Measurements from ENCODE around the gene SAMD4B. TPM values are rescaled to one million over a fixed set of nuclear protein-coding genes. Genes with fewer than 3 reads are reported as not detected.

Gene SAMD4B
- total RNA-seq, 1 experiment from 2014 or later: 37.0 TPM

DNA sequence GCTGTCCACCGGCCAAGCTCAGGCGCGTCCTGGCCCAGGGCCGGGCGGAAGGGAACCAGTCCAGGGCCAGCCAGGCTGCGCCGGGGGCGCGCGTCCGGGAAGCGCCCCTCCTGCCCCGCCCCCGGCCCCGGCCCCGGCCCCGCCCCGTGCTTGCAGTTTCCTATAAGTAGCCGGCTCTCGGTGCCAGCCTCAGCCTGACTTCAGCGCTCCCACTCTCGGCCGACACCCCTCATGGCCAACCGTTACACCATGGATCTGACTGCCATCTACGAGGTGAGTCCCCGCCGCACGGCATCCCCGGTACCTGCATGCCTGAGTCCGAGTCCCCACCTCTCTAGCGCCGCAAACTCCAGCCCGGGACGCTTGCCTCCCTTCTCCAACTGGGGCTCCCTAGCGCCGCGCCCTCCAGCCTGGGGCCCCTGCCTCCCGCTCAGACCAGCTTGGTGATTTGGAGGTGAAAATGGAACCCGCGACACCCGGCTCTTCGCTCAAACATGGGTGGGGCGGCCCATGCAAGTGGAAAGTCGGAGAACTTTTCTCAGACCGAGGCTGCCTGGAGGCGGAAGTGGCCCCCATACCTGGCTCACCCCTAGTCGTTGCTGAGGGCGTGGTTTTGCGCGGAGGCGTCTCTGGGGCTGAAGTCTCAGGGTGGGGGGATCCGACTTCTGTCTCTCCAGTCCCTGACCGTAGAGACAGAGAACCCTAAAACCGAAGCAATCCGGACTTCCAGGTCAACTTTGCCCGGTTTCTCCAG lies 64.6 kb downstream of the SAMD4B start, which contains the start of gene ZFP36:
Gene ZFP36 (plus strand): TSS at position 192 of the 754 bp plus-strand sequence. CDS start 58 bp downstream, at position 250.
- peaks cover 21% of the 10 kb centered on the region for H3K36me3 ChIP-seq
- no peaks in the 10 kb centered on the region for H3K27me3 ChIP-seq
- peak within 1 kb of the TSS; percentile 88 for H3K4me3 ChIP-seq
- no peaks in the 10 kb centered on the region for H3K9me3 ChIP-seq
- peak; percentile 85 for DNase-seq

- no peaks in the 10 kb centered on the region for H3K9me3 ChIP-seq
- peak overlapping the region; percentile 88 for H3K4me3 ChIP-seq
- peaks cover 21% of the 10 kb centered on the region for H3K36me3 ChIP-seq
- no peaks in the 10 kb centered on the region for H3K27me3 ChIP-seq
- DNase-seq: no peak
These were observed 65.1 kb downstream of the SAMD4B start for GRCh38 chr19:39407410-39407659.

DNA sequence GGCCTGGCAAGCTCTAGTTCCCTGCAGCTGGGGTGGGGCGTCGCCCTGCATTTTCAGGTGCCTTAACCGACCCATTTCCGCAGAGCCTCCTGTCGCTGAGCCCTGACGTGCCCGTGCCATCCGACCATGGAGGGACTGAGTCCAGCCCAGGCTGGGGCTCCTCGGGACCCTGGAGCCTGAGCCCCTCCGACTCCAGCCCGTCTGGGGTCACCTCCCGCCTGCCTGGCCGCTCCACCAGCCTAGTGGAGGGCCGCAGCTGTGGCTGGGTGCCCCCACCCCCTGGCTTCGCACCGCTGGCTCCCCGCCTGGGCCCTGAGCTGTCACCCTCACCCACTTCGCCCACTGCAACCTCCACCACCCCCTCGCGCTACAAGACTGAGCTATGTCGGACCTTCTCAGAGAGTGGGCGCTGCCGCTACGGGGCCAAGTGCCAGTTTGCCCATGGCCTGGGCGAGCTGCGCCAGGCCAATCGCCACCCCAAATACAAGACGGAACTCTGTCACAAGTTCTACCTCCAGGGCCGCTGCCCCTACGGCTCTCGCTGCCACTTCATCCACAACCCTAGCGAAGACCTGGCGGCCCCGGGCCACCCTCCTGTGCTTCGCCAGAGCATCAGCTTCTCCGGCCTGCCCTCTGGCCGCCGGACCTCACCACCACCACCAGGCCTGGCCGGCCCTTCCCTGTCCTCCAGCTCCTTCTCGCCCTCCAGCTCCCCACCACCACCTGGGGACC lies 65.6 kb downstream of the SAMD4B start:
- Histone ChIP-seq H3K4me3 (peak overlapping the region; percentile 88), H3K27me3 (no peaks in the 10 kb centered on the region), H3K36me3 (peaks cover 21% of the 10 kb centered on the region), H3K9me3 (no peaks in the 10 kb centered on the region)
- peak; percentile 30 for DNase-seq

- H3K36me3 ChIP-seq: peaks cover 21% of the 10 kb centered on the region
- no peaks in the 10 kb centered on the region for H3K27me3 ChIP-seq
- DNase-seq: peak; percentile 49
- no peaks in the 10 kb centered on the region for H3K9me3 ChIP-seq
- H3K4me3 ChIP-seq: peak overlapping the region; percentile 88
These were observed 66.4 kb downstream of the SAMD4B start for GRCh38 chr19:39408392-39409207.

GRCh38 chr19:39409208-39410016 lies 67.2 kb downstream of the SAMD4B start:
- H3K36me3 ChIP-seq: peaks cover 21% of the 10 kb centered on the region
- H3K4me3 ChIP-seq: peak overlapping the region; percentile 88
- H3K9me3 ChIP-seq: no peaks in the 10 kb centered on the region
- peak; percentile 85 for DNase-seq
- H3K27me3 ChIP-seq: no peaks in the 10 kb centered on the region

GRCh38 chr19:39410017-39410830 lies 68.0 kb downstream of the SAMD4B start:
- peak; percentile 64 for DNase-seq
- Histone ChIP-seq H3K9me3 (no peaks in the 10 kb centered on the region), H3K27me3 (no peaks in the 10 kb centered on the region), H3K4me3 (peak overlapping the region; percentile 88), H3K36me3 (peaks cover 21% of the 10 kb centered on the region)

DNA sequence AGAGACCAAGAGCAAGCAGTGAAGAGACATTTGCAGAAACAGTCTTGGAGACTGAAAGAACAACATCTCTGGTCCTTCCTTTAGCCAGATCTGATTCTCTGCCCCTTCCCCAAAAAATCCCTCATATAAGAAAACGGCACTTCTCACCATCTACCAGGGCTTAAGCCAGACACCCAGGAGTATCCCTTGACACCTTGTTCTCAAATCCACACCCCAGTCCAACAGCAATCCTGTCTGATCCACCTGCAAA lies 68.5 kb downstream of the SAMD4B start:
- Histone ChIP-seq H3K27me3 (no peaks in the 10 kb centered on the region), H3K9me3 (no peaks in the 10 kb centered on the region), H3K36me3 (peaks cover 21% of the 10 kb centered on the region), H3K4me3 (peak overlapping the region; percentile 88)
- DNase-seq: no peak

DNA sequence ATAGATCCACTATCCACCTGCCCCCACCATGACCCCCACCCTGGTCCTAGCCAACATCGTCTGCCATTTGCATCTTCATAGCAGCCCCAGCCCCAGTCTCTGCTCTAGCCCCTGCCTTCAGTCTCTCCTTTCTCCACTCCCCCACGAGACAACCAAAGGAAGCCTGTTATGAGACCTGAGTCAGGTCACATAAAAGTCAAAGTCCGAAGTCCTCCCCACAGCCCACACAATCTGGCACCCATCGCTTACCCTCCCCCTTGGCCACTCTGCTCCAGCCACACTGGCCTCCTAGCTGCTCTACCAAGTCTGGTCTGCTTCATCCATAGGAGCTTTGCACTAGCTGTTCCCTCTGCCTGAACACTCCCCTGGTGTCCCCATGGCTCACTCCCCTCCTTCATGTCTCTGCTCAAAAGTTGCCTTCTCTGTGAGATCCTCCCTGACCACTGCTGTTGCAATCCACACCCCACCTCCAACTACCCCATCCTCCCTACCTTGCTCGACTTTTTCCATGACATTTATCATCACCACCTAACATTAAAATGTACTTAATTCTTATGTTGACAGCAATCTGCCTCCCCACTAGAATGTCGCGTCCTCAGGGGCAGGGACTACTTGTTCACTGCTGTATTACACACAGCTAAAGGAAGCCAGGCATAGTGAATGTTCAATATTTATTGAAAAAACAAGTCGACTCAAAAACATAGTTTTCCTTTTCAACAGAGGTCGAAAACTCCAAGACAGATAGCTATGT lies 69.0 kb downstream of the SAMD4B start:
- peaks cover 21% of the 10 kb centered on the region for H3K36me3 ChIP-seq
- peak overlapping the region; percentile 95 for H3K4me3 ChIP-seq
- H3K9me3 ChIP-seq: no peaks in the 10 kb centered on the region
- no peaks in the 10 kb centered on the region for H3K27me3 ChIP-seq
- DNase-seq: peak; percentile 40

DNA sequence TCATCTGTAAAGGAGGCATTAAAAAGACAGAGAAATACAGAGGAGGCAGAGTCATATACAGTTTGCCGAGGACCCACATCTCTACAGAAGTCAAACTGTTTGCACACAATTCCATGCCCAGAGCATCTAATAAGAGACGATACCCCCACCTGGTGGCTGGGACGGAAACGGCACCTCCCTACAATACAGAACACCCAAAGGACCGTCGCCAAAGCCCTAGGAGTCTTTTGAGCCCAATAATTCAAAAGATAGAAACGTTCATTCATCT lies 69.5 kb downstream of the SAMD4B start:
- Histone ChIP-seq H3K4me3 (peak overlapping the region; percentile 95), H3K9me3 (no peaks in the 10 kb centered on the region), H3K36me3 (peaks cover 21% of the 10 kb centered on the region), H3K27me3 (no peaks in the 10 kb centered on the region)
- peak; percentile 85 for DNase-seq

DNA sequence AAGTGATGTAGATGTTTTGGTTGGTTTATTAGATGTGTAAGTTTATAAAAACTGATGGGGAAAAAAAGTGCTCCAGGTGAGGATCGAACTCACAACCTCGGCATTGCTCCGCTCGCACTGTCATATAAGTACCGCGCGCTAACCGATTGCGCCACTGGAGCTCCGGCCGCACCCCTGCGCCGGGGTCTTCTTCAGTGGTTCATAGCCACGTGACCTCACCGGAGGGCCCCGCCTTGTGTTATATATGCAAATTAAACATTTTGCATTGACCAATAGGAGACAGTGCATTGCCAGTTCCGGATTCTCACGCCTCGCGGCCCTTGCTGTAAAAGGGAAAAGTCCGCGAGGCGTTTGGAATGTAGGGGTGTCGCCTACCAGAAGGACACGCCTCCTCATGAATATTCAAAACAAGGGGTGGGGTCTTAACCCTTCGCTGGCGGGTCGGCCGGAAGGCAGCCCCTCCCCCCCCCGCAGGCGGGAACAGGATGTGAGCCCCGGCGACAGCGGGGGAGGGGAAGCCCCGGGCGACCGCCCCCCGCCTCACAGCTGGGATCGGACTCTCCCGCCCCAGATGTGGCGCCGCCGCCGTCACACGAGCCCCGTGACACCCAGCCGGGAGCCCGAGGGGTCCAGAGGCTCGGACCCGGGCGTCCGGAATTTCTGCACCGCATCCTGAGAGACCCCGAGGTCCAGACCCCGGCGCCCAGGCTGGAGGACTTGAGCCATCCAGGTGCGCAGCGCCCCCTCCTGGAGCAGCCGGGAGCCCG lies 70.1 kb downstream of the SAMD4B start, which contains the start of gene PLEKHG2:
Gene PLEKHG2 (plus strand): TSS at position 570 of the 767 bp plus-strand sequence. CDS start 1,418 bp downstream, outside the sequence.
- peak within 1 kb of the TSS; percentile 95 for H3K4me3 ChIP-seq

GRCh38 chr19:39412867-39413271 lies 70.6 kb downstream of the SAMD4B start:
- no peaks in the 10 kb centered on the region for H3K9me3 ChIP-seq
- peaks cover 12% of the 10 kb centered on the region for H3K36me3 ChIP-seq
- H3K4me3 ChIP-seq: peak overlapping the region; percentile 95
- H3K27me3 ChIP-seq: no peaks in the 10 kb centered on the region
- DNase-seq: no peak

More for the DNA sequence above, 70.1 kb downstream of the SAMD4B start, which contains the start of gene PLEKHG2:
- no peaks in the 10 kb centered on the region for H3K9me3 ChIP-seq
- H3K36me3 ChIP-seq: peaks cover 16% of the 10 kb centered on the region
- peak; percentile 97 for DNase-seq
- no peaks in the 10 kb centered on the region for H3K27me3 ChIP-seq

GRCh38 chr19:39413272-39413910 lies 71.2 kb downstream of the SAMD4B start:
- DNase-seq: peak; percentile 64
- Histone ChIP-seq H3K27me3 (no peaks in the 10 kb centered on the region), H3K9me3 (no peaks in the 10 kb centered on the region), H3K36me3 (peaks cover 7% of the 10 kb centered on the region), H3K4me3 (peak overlapping the region; percentile 95)

DNA sequence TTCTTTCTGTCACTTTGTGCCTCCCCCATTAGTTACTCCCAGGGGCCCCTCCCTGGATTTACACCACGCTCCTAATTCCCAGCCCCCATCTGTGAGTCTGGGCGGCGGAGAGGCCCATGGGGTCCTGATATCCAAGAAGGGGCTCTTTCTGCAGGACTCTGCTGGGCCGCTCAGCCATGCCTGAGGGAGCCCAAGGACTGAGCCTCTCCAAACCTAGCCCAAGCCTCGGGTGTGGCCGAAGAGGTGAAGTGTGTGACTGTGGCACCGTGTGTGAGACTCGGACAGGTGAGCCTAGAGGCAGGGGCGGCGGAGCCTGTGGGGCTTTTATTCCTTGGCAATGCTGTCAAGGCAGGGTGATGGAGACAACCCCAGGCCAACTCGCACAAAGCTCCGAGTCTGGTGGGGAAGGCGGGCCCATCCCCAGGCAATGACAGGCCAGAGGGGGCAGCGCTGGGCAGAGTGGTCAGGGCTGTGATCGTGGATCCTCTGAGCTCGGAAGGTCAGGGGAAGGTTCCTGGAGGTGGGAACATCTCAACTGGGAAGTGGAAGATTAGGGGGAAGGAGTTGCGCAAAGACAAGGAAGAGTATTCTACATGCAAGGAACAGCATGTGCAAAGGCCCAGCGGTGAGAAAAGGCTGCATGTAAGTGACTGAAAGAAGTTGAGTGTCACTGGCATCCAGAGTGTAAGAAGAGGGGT lies 71.8 kb downstream of the SAMD4B start:
- peak; percentile 30 for DNase-seq
- H3K36me3 ChIP-seq: peaks cover 4% of the 10 kb centered on the region
- no peaks in the 10 kb centered on the region for H3K27me3 ChIP-seq
- H3K4me3 ChIP-seq: peak overlapping the region; percentile 95
- no peaks in the 10 kb centered on the region for H3K9me3 ChIP-seq

Measured in MG63 (cell line).